ENCODE measurements around the gene COG2. TPM values are rescaled to one million over a fixed set of nuclear protein-coding genes. Genes with fewer than 3 reads are reported as not detected.

The COG2 gene
- polyA plus RNA-seq, 1 experiment = 21.5 TPM

GRCh38 chr1:230707732-230708630 is 65.7 kb downstream of the COG2 start:
- H3K27me3 ChIP-seq (ENCODE audit: control insufficient read depth, insufficient read depth, low read length) = peaks cover 8% of the 10 kb centered on the region
- TF ChIP-seq CTCF (IDR thresholded peaks at IDR 0.05; ENCODE audit: low read depth, low read length) = no peak
- ChIA-PET CTCF (no interaction called here), POLR2A (no interaction called here)
- no peaks in the 10 kb centered on the region for H3K9me3 ChIP-seq (ENCODE audit: control insufficient read depth, insufficient read depth, low read length)
- H3K4me3 ChIP-seq (ENCODE audit: low read depth, low read length) = no peak overlapping the region
- no peak for DNase-seq (ENCODE audit: low read depth, low spot score)
- no peak overlapping the region for H3K27ac ChIP-seq (ENCODE audit: low read depth, low read length)

GRCh38 chr1:230708631-230709580 is 66.6 kb downstream of the COG2 start:
- CTCF ChIA-PET = no interaction called here
- no peak for DNase-seq (ENCODE audit: low read depth, low spot score)

GRCh38 chr1:230709619-230710542 is 67.6 kb downstream of the COG2 start:
- POLR2A ChIA-PET = no interaction called here
- DNase-seq (ENCODE audit: low read depth, low spot score) = no peak
- no peak overlapping the region for H3K4me3 ChIP-seq (ENCODE audit: low read depth, low read length)
- TF ChIP-seq CTCF (IDR thresholded peaks at IDR 0.05; ENCODE audit: low read depth, low read length) = no peak
- CTCF ChIA-PET = no interaction called here
- H3K27me3 ChIP-seq (ENCODE audit: control insufficient read depth, insufficient read depth, low read length) = peaks cover 7% of the 10 kb centered on the region
- no peak overlapping the region for H3K27ac ChIP-seq (ENCODE audit: low read depth, low read length)
- H3K9me3 ChIP-seq (ENCODE audit: control insufficient read depth, insufficient read depth, low read length) = no peaks in the 10 kb centered on the region

More at GRCh38 chr1:230708631-230709580, 66.6 kb downstream of the COG2 start:
- H3K9me3 ChIP-seq (ENCODE audit: control insufficient read depth, insufficient read depth, low read length) = no peaks in the 10 kb centered on the region
- POLR2A ChIA-PET = no interaction called here
- H3K27me3 ChIP-seq (ENCODE audit: control insufficient read depth, insufficient read depth, low read length) = peaks cover 9% of the 10 kb centered on the region
- H3K4me3 ChIP-seq (ENCODE audit: low read depth, low read length) = no peak overlapping the region
- no peak overlapping the region for H3K27ac ChIP-seq (ENCODE audit: low read depth, low read length)
- no peak for TF ChIP-seq CTCF (IDR thresholded peaks at IDR 0.05; ENCODE audit: low read depth, low read length)

DNA sequence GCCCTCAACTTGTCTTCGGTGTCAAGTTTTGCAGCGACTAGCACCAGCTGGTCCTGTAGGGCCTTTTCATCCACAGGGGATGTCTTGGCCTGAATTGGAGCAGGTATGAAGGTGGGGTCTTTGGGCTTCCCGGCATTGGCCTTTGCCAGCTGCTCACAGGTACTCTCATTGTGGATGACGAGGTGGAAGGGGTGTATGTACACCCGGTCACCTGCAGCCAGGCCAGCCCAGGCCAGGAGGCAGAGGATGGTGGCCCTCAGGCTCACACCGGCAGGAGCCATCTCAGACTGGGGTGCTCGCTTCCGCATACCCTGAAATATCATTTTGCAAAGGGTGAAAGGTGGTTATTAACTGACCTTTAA is 68.2 kb downstream of the COG2 start:
- Histone ChIP-seq H3K27ac (ENCODE audit: low read depth, low read length) (no peak overlapping the region), H3K27me3 (ENCODE audit: control insufficient read depth, insufficient read depth, low read length) (peaks cover 7% of the 10 kb centered on the region), H3K9me3 (ENCODE audit: control insufficient read depth, insufficient read depth, low read length) (no peaks in the 10 kb centered on the region), H3K4me3 (ENCODE audit: low read depth, low read length) (no peak overlapping the region)
- DNase-seq (ENCODE audit: low read depth, low spot score) = no peak
- CTCF ChIA-PET = no interaction called here
- POLR2A ChIA-PET = no interaction called here
- TF ChIP-seq CTCF (IDR thresholded peaks at IDR 0.05; ENCODE audit: low read depth, low read length) = no peak

All from AG04450 (cell line).